Measurements from ENCODE around the gene METTL25. TPM values are rescaled to one million over a fixed set of nuclear protein-coding genes. Genes with fewer than 3 reads are reported as not detected.

Gene METTL25
- total and polyA plus RNA-seq, 12 donors = 2.0 to 17.4 (median 14.0) TPM

GRCh38 chr12:82523996-82524395 is 165.7 kb downstream of the METTL25 start:
- intact Hi-C loops (cut with DNase I) = loop anchor here in 2 of 10 donors (2.0 to 10.0 kb wide), 2 partner anchors 25 to 1871 kb away; no protein-coding TSS in a partner anchor
- no peak for ATAC-seq

DNA sequence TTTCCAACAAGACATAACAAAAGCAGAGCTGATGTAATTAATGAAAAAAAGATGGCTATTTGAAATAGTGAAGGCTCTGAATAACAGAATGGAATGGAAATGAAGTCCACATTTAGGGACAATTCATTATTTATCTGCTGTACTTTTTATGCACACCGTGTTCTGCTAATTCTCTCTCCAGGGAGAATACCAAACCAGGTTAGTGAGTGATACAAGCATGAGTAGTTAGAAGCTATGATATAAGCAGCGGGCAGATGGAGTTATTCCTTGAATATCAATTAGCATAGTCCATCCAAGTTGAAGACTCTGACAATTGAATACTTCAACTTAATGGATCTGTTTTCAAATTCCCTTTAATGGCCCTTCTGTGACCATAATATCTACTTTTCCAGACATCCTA is 166.3 kb downstream of the METTL25 start:
- intact Hi-C loops (cut with DNase I) = loop anchor here in 2 of 10 donors (2.0 to 10.0 kb wide), 2 partner anchors 26 to 1870 kb away; no protein-coding TSS in a partner anchor
- Histone ChIP-seq H3K36me3 (no peaks in the 10 kb centered on the region), H3K9me3 (no peaks in the 10 kb centered on the region), H3K4me3 (no peak overlapping the region), H3K27ac (no peak overlapping the region), H3K27me3 (peaks cover 0 to 9% (median 0%) of the 10 kb centered on the region in 7 donors), H3K4me1 (no peaks in the 10 kb centered on the region)
- WGBS, 2 donors = 41 to 70% methylated on average over 2 of the region's 2 CpGs
- DNase-seq (no peak), ATAC-seq (no peak)
- TF ChIP-seq, protein P1, sequence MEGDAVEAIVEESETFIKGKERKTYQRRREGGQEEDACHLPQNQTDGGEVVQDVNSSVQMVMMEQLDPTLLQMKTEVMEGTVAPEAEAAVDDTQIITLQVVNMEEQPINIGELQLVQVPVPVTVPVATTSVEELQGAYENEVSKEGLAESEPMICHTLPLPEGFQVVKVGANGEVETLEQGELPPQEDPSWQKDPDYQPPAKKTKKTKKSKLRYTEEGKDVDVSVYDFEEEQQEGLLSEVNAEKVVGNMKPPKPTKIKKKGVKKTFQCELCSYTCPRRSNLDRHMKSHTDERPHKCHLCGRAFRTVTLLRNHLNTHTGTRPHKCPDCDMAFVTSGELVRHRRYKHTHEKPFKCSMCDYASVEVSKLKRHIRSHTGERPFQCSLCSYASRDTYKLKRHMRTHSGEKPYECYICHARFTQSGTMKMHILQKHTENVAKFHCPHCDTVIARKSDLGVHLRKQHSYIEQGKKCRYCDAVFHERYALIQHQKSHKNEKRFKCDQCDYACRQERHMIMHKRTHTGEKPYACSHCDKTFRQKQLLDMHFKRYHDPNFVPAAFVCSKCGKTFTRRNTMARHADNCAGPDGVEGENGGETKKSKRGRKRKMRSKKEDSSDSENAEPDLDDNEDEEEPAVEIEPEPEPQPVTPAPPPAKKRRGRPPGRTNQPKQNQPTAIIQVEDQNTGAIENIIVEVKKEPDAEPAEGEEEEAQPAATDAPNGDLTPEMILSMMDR (IDR thresholded peaks at IDR 0.05) = no peak

More at GRCh38 chr12:82523996-82524395, 165.7 kb downstream of the METTL25 start:
- peaks cover 0 to 9% (median 0%) of the 10 kb centered on the region in 7 donors for H3K27me3 ChIP-seq
- H3K4me1 ChIP-seq = no peaks in the 10 kb centered on the region
- no peak overlapping the region for H3K4me3 ChIP-seq
- no peaks in the 10 kb centered on the region for H3K36me3 ChIP-seq
- no peak for DNase-seq
- no peak overlapping the region for H3K27ac ChIP-seq
- H3K9me3 ChIP-seq = no peaks in the 10 kb centered on the region
- WGBS, 2 donors = 43 to 45% methylated on average over 3 of the region's 3 CpGs
- TF ChIP-seq, protein P1 (IDR thresholded peaks at IDR 0.05) = no peak

DNA sequence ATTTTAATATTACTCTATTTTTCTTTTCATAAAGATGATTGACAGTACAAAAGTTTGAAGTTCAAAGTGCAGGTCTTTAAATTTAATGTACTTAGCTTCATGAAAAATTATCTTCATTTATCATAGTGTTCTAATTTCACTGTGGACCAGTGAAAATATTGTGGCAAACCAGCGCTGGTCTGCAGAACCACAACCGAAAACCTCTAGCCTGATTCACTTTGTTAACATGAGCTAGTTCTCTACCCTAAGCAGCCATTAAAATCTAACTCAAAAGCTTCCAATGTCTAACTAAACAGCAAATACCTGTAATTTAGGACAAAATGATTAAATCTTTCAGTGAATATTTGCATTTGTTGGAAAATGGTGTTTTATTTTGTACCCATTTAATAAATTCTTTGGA is 167.3 kb downstream of the METTL25 start:
- no peaks in the 10 kb centered on the region for H3K4me1 ChIP-seq
- DNase-seq (no peak), ATAC-seq (no peak)
- H3K27ac ChIP-seq = no peak overlapping the region
- intact Hi-C loops (cut with DNase I) = loop anchor here in 2 of 10 donors (2.0 to 10.0 kb wide), 2 partner anchors 27 to 1869 kb away; no protein-coding TSS in a partner anchor
- H3K9me3 ChIP-seq = no peaks in the 10 kb centered on the region
- TF ChIP-seq, protein P1 (IDR thresholded peaks at IDR 0.05) = no peak
- H3K4me3 ChIP-seq = no peak overlapping the region
- H3K27me3 ChIP-seq = peaks cover 0 to 9% (median 0%) of the 10 kb centered on the region in 7 donors
- WGBS, 2 donors = 94 to 95% methylated on average over 2 of the region's 2 CpGs
- no peaks in the 10 kb centered on the region for H3K36me3 ChIP-seq

- Histone ChIP-seq H3K9me3 (no peaks in the 10 kb centered on the region), H3K36me3 (no peaks in the 10 kb centered on the region), H3K4me1 (no peaks in the 10 kb centered on the region), H3K27me3 (peaks cover 0 to 9% (median 0%) of the 10 kb centered on the region in 7 donors), H3K4me3 (no peak overlapping the region), H3K27ac (no peak overlapping the region)
- TF ChIP-seq, protein P1 (IDR thresholded peaks at IDR 0.05) = peak in 8 of 9 donors; percentile 63 to 87 (median 82)
- intact Hi-C loops (cut with DNase I) = loop anchor here in 1 of 10 donors (10.0 kb wide), 1 partner anchor 1868 kb away; no protein-coding TSS in a partner anchor
- WGBS, 2 donors = 10 to 13% methylated on average over 5 of the region's 5 CpGs
- peak in 1 of 2 donors; percentile 21 for DNase-seq
- ATAC-seq = no peak
Measured at GRCh38 chr12:82527165-82527780, 168.9 kb downstream of the METTL25 start.

Other genes with a start within 250 kb of the METTL25 start
- gene CCDC59, start 142 bp upstream of the METTL25 start, total RNA-seq = 10 to 100 TPM; 22.7 to 33.2 (median 26.6) TPM
- gene CCDC59, start 142 bp upstream of the METTL25 start, polyA plus RNA-seq = 10 to 100 TPM; 33.0 to 38.2 TPM